SK-N-MC (cell line): ENCODE data around the gene LENG9.

ENCODE experiments used
- EZH2 ChIP-seq: fragments of 200-600 bp; sonication (generic); IDR thresholded peaks from one replicate; pipeline ENCODE4 v1.6.1; 2017; ENCODE audit warnings: antibody characterized with exemption
- POLR2AphosphoS5 ChIP-seq: IDR thresholded peaks from 2 replicates; pipeline ENCODE4 v1.6.1; 2012; ENCODE audit warnings: mild to moderate bottlenecking, low read depth, low read length, borderline replicate concordance

- TF ChIP-seq EZH2 (no peak), POLR2AphosphoS5 (no peak)
These were observed 17.9 kb upstream of the LENG9 start for GRCh38 chr19:54481326-54481930.
